Neuronal stem cell (in vitro differentiated cells): Measurements from ENCODE around the gene SLX9.

Experiments used
- DNase-seq: peaks from one replicate; pipeline ENCODE4 v3.0.0-alpha.2; 2013; ENCODE audit warnings: low spot score
- H2AFZ ChIP-seq: one replicate; pipeline ENCODE4 v1.6.1; 2013; ENCODE audit warnings: mild to moderate bottlenecking, low read length, inconsistent platforms
- H2AK5ac ChIP-seq: 2 replicates; pipeline ENCODE4 v1.6.1; 2013; ENCODE audit warnings: low read depth, mild to moderate bottlenecking, inconsistent platforms, low read length, moderate library complexity, mixed read lengths
- H2BK120ac ChIP-seq: 2 replicates; pipeline ENCODE4 v1.6.1; 2013; ENCODE audit warnings: low read depth, mild to moderate bottlenecking, inconsistent platforms, low read length, moderate library complexity, mixed read lengths
- H2BK12ac ChIP-seq: one replicate; pipeline ENCODE4 v1.6.1; 2013; ENCODE audit warnings: low read length, inconsistent platforms
- H2BK15ac ChIP-seq: 2 replicates; pipeline ENCODE4 v1.6.1; 2013; ENCODE audit warnings: mild to moderate bottlenecking, low read length, inconsistent platforms, mixed read lengths
- H2BK5ac ChIP-seq: one replicate; pipeline ENCODE4 v1.6.1; 2013; ENCODE audit warnings: inconsistent platforms, mild to moderate bottlenecking, low read length, moderate library complexity
- H3K14ac ChIP-seq: one replicate; pipeline ENCODE4 v1.6.1; 2013; ENCODE audit warnings: low read length, inconsistent platforms
- H3K18ac ChIP-seq: 2 replicates; pipeline ENCODE4 v1.6.1; 2013; ENCODE audit warnings: low read length, inconsistent platforms
- H3K23ac ChIP-seq: 2 replicates; pipeline ENCODE4 v1.6.1; 2013; ENCODE audit warnings: low read depth, mild to moderate bottlenecking, mixed read lengths, low read length, inconsistent platforms; ENCODE audit not compliant: poor library complexity
- H3K27ac ChIP-seq: replicated peaks from 3 replicates; pipeline ENCODE4 v1.5.1; 2013; ENCODE audit warnings: low read length, inconsistent platforms
- H3K27me3 ChIP-seq, 3 experiments: 2 replicates each; pipeline ENCODE4 v1.6.1; 2013; ENCODE audit warnings: low read length in 3 of 3, mild to moderate bottlenecking in 2 of 3, inconsistent platforms in 1 of 3, low read depth in 1 of 3, mixed read lengths in 1 of 3, moderate library complexity in 1 of 3; ENCODE audit not compliant: control insufficient read depth in 3 of 3, insufficient read depth in 3 of 3
- H3K36me3 ChIP-seq, 2 donors: replicated peaks in 1 of 2; 2 replicates each; pipeline ENCODE4 v1.6.1; 2013; ENCODE audit warnings: low read length in 2 of 2; ENCODE audit not compliant: control insufficient read depth in 2 of 2, insufficient read depth in 2 of 2
- H3K4ac ChIP-seq: 2 replicates; pipeline ENCODE4 v1.6.1; 2013; ENCODE audit warnings: inconsistent platforms, mild to moderate bottlenecking, low read length, moderate library complexity
- H3K4me1 ChIP-seq, 2 donors: 1 replicate in 1 of 2; 2 replicates in 1 of 2; pipeline ENCODE4 v1.6.1; 2013; ENCODE audit warnings: low read length in 2 of 2, low read depth in 1 of 2; ENCODE audit not compliant: control insufficient read depth in 2 of 2, insufficient read depth in 1 of 2
- H3K4me2 ChIP-seq: one replicate; pipeline ENCODE4 v1.6.1; 2013; ENCODE audit warnings: mild to moderate bottlenecking, low read length, inconsistent platforms; ENCODE audit not compliant: insufficient read depth, poor library complexity, severe bottlenecking
- H3K4me3 ChIP-seq, 2 donors: 2 replicates each; pipeline ENCODE4 v1.5.1; 2013; ENCODE audit warnings: low read length in 2 of 2, mild to moderate bottlenecking in 2 of 2, inconsistent platforms in 1 of 2, moderate library complexity in 1 of 2
- H3K79me1 ChIP-seq: one replicate; pipeline ENCODE4 v1.6.1; 2013; ENCODE audit warnings: low read depth, mild to moderate bottlenecking, inconsistent platforms, low read length, moderate library complexity
- H3K9ac ChIP-seq: one replicate; pipeline ENCODE4 v1.6.1; 2013; ENCODE audit warnings: mild to moderate bottlenecking, low read depth, low read length, inconsistent platforms; ENCODE audit not compliant: poor library complexity
- H3K9me3 ChIP-seq, 2 donors: replicated peaks in 1 of 2; 2 replicates each; pipeline versions ENCODE3 to v1.6.1; 2013; ENCODE audit warnings: low read length in 2 of 2, mild to moderate bottlenecking in 2 of 2, inconsistent platforms in 1 of 2, low read depth in 1 of 2, mixed read lengths in 1 of 2, moderate library complexity in 1 of 2; ENCODE audit not compliant: control insufficient read depth in 2 of 2, insufficient read depth in 1 of 2
- H4K8ac ChIP-seq: one replicate; pipeline ENCODE4 v1.6.1; 2013; ENCODE audit warnings: low read depth, mild to moderate bottlenecking, inconsistent platforms, low read length, moderate library complexity
- H4K91ac ChIP-seq: one replicate; pipeline ENCODE4 v1.6.1; 2013; ENCODE audit warnings: low read length, low read depth, mild to moderate bottlenecking, inconsistent platforms; ENCODE audit not compliant: poor library complexity
- WGBS, 2 donors: extraction: QIAGEN DNeasy Blood & Tissue Kit; methylation state at CpG; one replicate each; pipeline ENCODE4 v1.1.7; 2013; ENCODE audit warnings: missing lambda C conversion rate in 2 of 2, mixed read lengths in 1 of 2; ENCODE audit not compliant: insufficient read length in 2 of 2, insufficient replicate concordance in 1 of 2; ENCODE audit errors: extremely low coverage in 2 of 2; 5-methylcytosine and 5-hydroxymethylcytosine counted together

The SLX9 gene

DNA sequence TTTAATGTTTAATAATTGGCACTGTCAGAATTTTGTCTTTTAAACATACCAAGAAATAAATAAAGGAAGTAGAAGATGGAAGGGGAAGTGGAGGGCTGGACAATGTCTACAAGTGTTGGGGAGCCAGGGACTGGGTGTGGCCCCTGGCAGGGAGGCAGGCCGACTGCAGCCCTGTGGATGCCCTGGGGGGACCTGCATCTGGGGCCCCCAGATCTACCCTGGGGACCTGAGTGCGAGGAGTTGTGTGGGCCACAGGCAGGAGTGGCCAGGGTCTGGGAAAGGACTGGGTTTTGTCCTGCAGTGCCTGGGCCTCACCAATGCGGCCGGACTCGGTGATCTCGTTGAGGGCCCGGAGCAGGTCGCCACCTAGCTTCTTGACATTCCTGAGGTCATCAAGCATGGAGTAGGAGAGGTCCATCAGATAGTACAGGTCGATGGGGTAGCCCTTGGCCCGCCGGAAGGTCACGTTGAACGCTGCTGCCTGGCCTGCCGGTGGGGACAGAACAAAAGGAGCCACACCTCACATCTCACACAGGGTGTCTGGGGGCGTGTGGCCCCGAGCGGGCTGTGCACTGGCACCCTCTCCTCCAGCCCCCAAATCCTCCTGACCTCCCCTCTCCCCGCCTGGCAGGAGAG lies 36.7 kb upstream of the SLX9 start:
- Histone ChIP-seq H3K23ac (no peak overlapping the region), H4K91ac (no peak overlapping the region), H3K9ac (no peak overlapping the region), H3K4ac (no peak overlapping the region), H3K79me1 (no peaks in the 10 kb centered on the region), H2BK15ac (no peak overlapping the region), H4K8ac (no peak overlapping the region), H3K27me3 (peaks cover 0 to 55% (median 18%) of the 10 kb centered on the region in 3 experiments), H3K4me2 (no peak overlapping the region), H3K4me1 (peaks cover 0 to 4% of the 10 kb centered on the region in 2 donors), H2AFZ (no peak overlapping the region), H3K9me3 (peaks cover 0 to 12% of the 10 kb centered on the region in 2 donors), H2BK12ac (no peak overlapping the region), H3K4me3 (no peak overlapping the region), H2BK5ac (peak overlapping the region; percentile 71), H2AK5ac (no peak overlapping the region), H3K36me3 (peaks cover 0 to 2% of the 10 kb centered on the region in 2 donors), H3K27ac (no peak overlapping the region), H3K14ac (no peak overlapping the region), H2BK120ac (no peak overlapping the region), H3K18ac (peak overlapping the region; percentile 62)
- no peak for DNase-seq
- WGBS, 2 donors = no CpG with 5 or more reads among the region's 18 CpGs

DNA sequence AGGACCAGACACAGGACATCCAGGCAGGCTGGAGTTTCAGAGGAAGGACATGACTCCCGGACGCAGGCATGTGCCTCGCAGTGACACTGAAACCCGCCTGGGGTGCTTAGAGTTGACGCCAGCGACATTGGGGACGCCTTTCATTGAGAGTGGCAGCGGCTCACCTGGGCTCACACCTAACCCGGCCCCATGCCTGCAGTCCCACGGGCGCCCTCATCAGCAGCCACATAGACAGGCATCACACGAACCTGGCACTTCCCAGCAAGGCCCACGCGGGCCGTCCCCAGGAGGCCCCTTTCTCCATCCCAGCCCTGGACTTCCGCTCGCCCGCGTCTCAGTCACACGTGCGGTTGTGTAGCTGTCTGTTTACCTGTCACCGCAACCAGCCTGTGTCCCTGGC lies 36.1 kb upstream of the SLX9 start:
- Histone ChIP-seq H2BK5ac (peak overlapping the region; percentile 71), H2BK120ac (no peak overlapping the region), H3K4me3 (no peak overlapping the region), H3K23ac (no peak overlapping the region), H2AK5ac (no peak overlapping the region), H3K9ac (no peak overlapping the region), H2BK12ac (no peak overlapping the region), H4K91ac (no peak overlapping the region), H3K36me3 (peaks cover 0 to 2% of the 10 kb centered on the region in 2 donors), H3K27ac (no peak overlapping the region), H3K79me1 (no peaks in the 10 kb centered on the region), H3K14ac (peak overlapping the region; percentile 98), H4K8ac (no peak overlapping the region), H3K4me1 (peaks cover 0 to 4% of the 10 kb centered on the region in 2 donors), H3K4me2 (no peak overlapping the region), H3K18ac (peak overlapping the region; percentile 62), H2AFZ (no peak overlapping the region), H2BK15ac (no peak overlapping the region), H3K27me3 (peaks cover 0 to 54% (median 20%) of the 10 kb centered on the region in 3 experiments), H3K4ac (no peak overlapping the region), H3K9me3 (peaks cover 0 to 12% of the 10 kb centered on the region in 2 donors)
- no peak for DNase-seq
- no CpG with 5 or more reads among the region's 22 CpGs for WGBS, 2 donors

GRCh38 chr21:44904141-44904923 lies 35.5 kb upstream of the SLX9 start:
- H2BK5ac ChIP-seq = no peak overlapping the region
- peak overlapping the region; percentile 58 for H2AK5ac ChIP-seq
- no peak overlapping the region for H3K4me2 ChIP-seq
- H2AFZ ChIP-seq = no peak overlapping the region
- H3K23ac ChIP-seq = peak overlapping the region; percentile 50
- no peak overlapping the region for H3K27ac ChIP-seq
- H3K14ac ChIP-seq = peak overlapping the region; percentile 98
- DNase-seq = no peak
- peak overlapping the region; percentile 74 for H4K8ac ChIP-seq
- no peak overlapping the region for H2BK15ac ChIP-seq
- 100% methylated on average over 3 of the region's 14 CpGs; no CpG with 5 or more reads in 1 of the 2 donors for WGBS, 2 donors
- H3K4ac ChIP-seq = no peak overlapping the region
- H3K79me1 ChIP-seq = no peaks in the 10 kb centered on the region
- peaks cover 0 to 12% of the 10 kb centered on the region in 2 donors for H3K9me3 ChIP-seq
- peaks cover 0 to 56% (median 26%) of the 10 kb centered on the region in 3 experiments for H3K27me3 ChIP-seq
- no peak overlapping the region for H2BK12ac ChIP-seq
- H3K4me1 ChIP-seq = peaks cover 0 to 4% of the 10 kb centered on the region in 2 donors
- peak overlapping the region; percentile 99 for H4K91ac ChIP-seq
- H3K9ac ChIP-seq = peak overlapping the region; percentile 82
- H3K18ac ChIP-seq = peak overlapping the region; percentile 25
- peaks cover 0 to 2% of the 10 kb centered on the region in 2 donors for H3K36me3 ChIP-seq
- peak overlapping the region in 1 of 2 donors; percentile 5 for H3K4me3 ChIP-seq
- no peak overlapping the region for H2BK120ac ChIP-seq
